HepG2 (cell line): ENCODE data around the gene CARHSP1. TPM values are rescaled to one million over a fixed set of nuclear protein-coding genes. Genes with fewer than 3 reads are reported as not detected.

Experiments
- ATM ChIP-seq: fragments of 450-650 bp; IDR thresholded peaks from 2 replicates; pipeline ENCODE4 v1.7.1; 2017; ENCODE audit warnings: mild to moderate bottlenecking, borderline replicate concordance
- CHCHD3 ChIP-seq: sonication (generic); formaldehyde crosslinking; IDR thresholded peaks from 2 replicates; pipeline ENCODE4 v1.8.0; 2022; ENCODE audit warnings: mild to moderate bottlenecking, missing genetic modification reagents, moderate library complexity
- HMGA1 ChIP-seq: sonication (generic); formaldehyde crosslinking; conservative IDR thresholded peaks from 2 replicates; pipeline ENCODE4 v1.4.0; 2020; ENCODE audit warnings: missing genetic modification reagents
- LRRFIP1 ChIP-seq: sonication (generic); formaldehyde crosslinking; conservative IDR thresholded peaks from 2 replicates; pipeline ENCODE4 v1.4.0; 2020; ENCODE audit warnings: missing genetic modification reagents
- MIXL1 ChIP-seq: IDR thresholded peaks from 2 replicates; pipeline ENCODE4 v1.6.1; 2016
- MXD1 ChIP-seq: sonication (generic); formaldehyde crosslinking; IDR thresholded peaks from 2 replicates; pipeline ENCODE4 v1.4.0; 2020; ENCODE audit warnings: mild to moderate bottlenecking, missing genetic modification reagents
- NONO ChIP-seq, 2 experiments: fragments of 450-650 bp in 1 of 2; sonication (generic) in 1 of 2; formaldehyde crosslinking in 1 of 2; IDR thresholded peaks in 1 of 2; conservative IDR thresholded peaks in 1 of 2; 2 replicates each; pipeline versions ENCODE4 v1.6.1 to v1.8.0; 2017 to 2022; ENCODE audit warnings: mild to moderate bottlenecking in 1 of 2, missing genetic modification reagents in 1 of 2, moderate library complexity in 1 of 2
- NPAS2 ChIP-seq: sonication (generic); formaldehyde crosslinking; IDR thresholded peaks from 2 replicates; pipeline ENCODE4 v1.8.0; 2022; ENCODE audit warnings: mild to moderate bottlenecking, missing genetic modification reagents, borderline replicate concordance
- NR2F1 ChIP-seq, 2 experiments: fragments of 450-650 bp in 1 of 2; formaldehyde crosslinking in 1 of 2; IDR thresholded peaks; 2 replicates each; pipeline versions ENCODE4 v1.5.0 to v1.6.1; 2016 to 2020; ENCODE audit warnings: mild to moderate bottlenecking in 1 of 2, missing compliant biosample characterization in 1 of 2, missing genetic modification reagents in 1 of 2, moderate library complexity in 1 of 2
- POLR2AphosphoS2 ChIP-seq: IDR thresholded peaks from 2 replicates; pipeline ENCODE4 v1.6.1; 2011; ENCODE audit warnings: low read depth, low read length, improper control_type of control experiment
- RAD21 ChIP-seq: fragments of 450-650 bp; formaldehyde crosslinking; IDR thresholded peaks from 2 replicates; pipeline ENCODE4 v1.5.0; 2020; ENCODE audit warnings: mild to moderate bottlenecking
- REL ChIP-seq: sonication (generic); formaldehyde crosslinking; conservative IDR thresholded peaks from 2 replicates; pipeline ENCODE4 v1.8.0; 2022; ENCODE audit warnings: mild to moderate bottlenecking, missing genetic modification reagents, moderate library complexity
- THYN1 ChIP-seq: sonication (generic); formaldehyde crosslinking; IDR thresholded peaks from 2 replicates; pipeline ENCODE4 v1.8.1; 2023; ENCODE audit warnings: low read depth, mild to moderate bottlenecking, moderate library complexity, missing genetic modification reagents, borderline replicate concordance
- ZBTB1 ChIP-seq: sonication (generic); formaldehyde crosslinking; IDR thresholded peaks from 2 replicates; pipeline ENCODE4 v1.4.0; 2020; ENCODE audit warnings: missing genetic modification reagents, borderline replicate concordance
- ZBTB26 ChIP-seq: IDR thresholded peaks from 2 replicates; pipeline ENCODE4 v1.6.1; 2016; ENCODE audit warnings: missing compliant biosample characterization, missing genetic modification reagents, borderline replicate concordance
- ZFP1 ChIP-seq: IDR thresholded peaks from 2 replicates; pipeline ENCODE4 v1.6.1; 2016
- ZNF160 ChIP-seq: sonication (generic); formaldehyde crosslinking; IDR thresholded peaks from 2 replicates; pipeline ENCODE4 v1.8.0; 2022; ENCODE audit warnings: mild to moderate bottlenecking, inconsistent platforms, missing genetic modification reagents
- ZNF207 ChIP-seq: fragments of 450-650 bp; IDR thresholded peaks from 2 replicates; pipeline ENCODE4 v1.6.1; 2016; ENCODE audit warnings: antibody characterized with exemption, borderline replicate concordance
- ZNF253 ChIP-seq: sonication (generic); formaldehyde crosslinking; IDR thresholded peaks from 2 replicates; pipeline ENCODE4 v1.8.0; 2022; ENCODE audit warnings: mild to moderate bottlenecking, missing genetic modification reagents, borderline replicate concordance
- ZNF276 ChIP-seq: sonication (generic); formaldehyde crosslinking; IDR thresholded peaks from 2 replicates; pipeline ENCODE4 v1.4.0; 2020; ENCODE audit warnings: mild to moderate bottlenecking, low read depth, missing genetic modification reagents
- ZNF550 ChIP-seq: sonication (generic); formaldehyde crosslinking; IDR thresholded peaks from 2 replicates; pipeline ENCODE4 v1.4.0; 2020; ENCODE audit warnings: mild to moderate bottlenecking, missing genetic modification reagents, borderline replicate concordance
- ZNF569 ChIP-seq: sonication (generic); formaldehyde crosslinking; IDR thresholded peaks from 2 replicates; pipeline ENCODE4 v1.5.0; 2020; ENCODE audit warnings: mild to moderate bottlenecking, missing genetic modification reagents, moderate library complexity, borderline replicate concordance
- ZNF777 ChIP-seq: sonication (generic); formaldehyde crosslinking; IDR thresholded peaks from 2 replicates; pipeline ENCODE4 v1.4.0; 2020; ENCODE audit warnings: missing genetic modification reagents
- ZSCAN22 ChIP-seq: sonication (generic); formaldehyde crosslinking; IDR thresholded peaks from 2 replicates; pipeline ENCODE4 v1.4.0; 2020; ENCODE audit warnings: mild to moderate bottlenecking, missing genetic modification reagents
- polyA plus RNA-seq, 8 experiments: library from polyadenylated mRNA; depleted of rRNA in 3 of 8; stranded (reverse) in 7 of 8; unstranded in 1 of 8; fragments of >200 nt; fragmentation: Illumina TruSeq in 4 of 8; extraction: Trizol in 4 of 8; gene quantifications; 2 replicates each; pipeline versions ENCODE4 v1.2.1 to v1.2.3, GENCODE V29; 2011 to 2016; ENCODE audit warnings: low read depth in 4 of 8, missing spikeins in 1 of 8, mixed read lengths in 1 of 8; ENCODE audit not compliant: insufficient read depth in 1 of 8
- total RNA-seq, 5 experiments: library from RNA; depleted of rRNA; stranded (reverse); fragments of >200 nt; fragmentation: Illumina TruSeq; extraction: Trizol; gene quantifications; 2 replicates each; pipeline ENCODE4 v1.2.3, GENCODE V29; 2016; ENCODE audit warnings: low read depth in 1 of 5

The CARHSP1 gene
- total and polyA plus RNA-seq, 2 of the 13 experiments (the other 11 are each of a cell fraction or from before 2014, with no cell fraction given) = 173 to 345 TPM

- TF ChIP-seq MIXL1 (CRISPR knock-in tag) (no peak), ZNF276 (CRISPR knock-in tag) (no peak), ZNF777 (CRISPR knock-in tag) (peak; percentile 76), NPAS2 (CRISPR knock-in tag) (no peak), HMGA1 (no peak), NONO (IDR thresholded peaks at IDR 0.05) (no peak), NONO (CRISPR knock-in tag; conservative IDR thresholded peaks at IDR 0.05) (peak; percentile 67; the same call in 1 of the 2 replicates), NR2F1 (CRISPR knock-in tag; IDR thresholded peaks at IDR 0.05) (no peak), ZBTB1 (CRISPR knock-in tag) (no peak), POLR2AphosphoS2 (no peak), ZNF160 (CRISPR knock-in tag) (no peak), ATM (no peak), ZSCAN22 (CRISPR knock-in tag) (no peak), ZNF569 (CRISPR knock-in tag) (no peak), MXD1 (no peak; the same call in 1 of the 2 replicates), RAD21 (peak; percentile 26; the same call in 1 of the 2 replicates), ZBTB26 (CRISPR knock-in tag) (peak; percentile 43; the same call in 1 of the 2 replicates), ZFP1 (CRISPR knock-in tag) (no peak), ZNF207 (no peak), THYN1 (no peak), LRRFIP1 (no peak), ZNF253 (CRISPR knock-in tag) (no peak), REL (CRISPR knock-in tag) (no peak), ZNF550 (CRISPR knock-in tag) (no peak), CHCHD3 (CRISPR knock-in tag) (no peak)
Measured at GRCh38 chr16:8869212-8869987, 594 bp upstream of the CARHSP1 start (continued).
